ENCODE data around the gene LMX1B. TPM values are rescaled to one million over a fixed set of nuclear protein-coding genes. Genes with fewer than 3 reads are reported as not detected.
"Not testable (repeated sequence)": the region's sequence is repeated elsewhere in the genome, so short reads cannot be mapped to it uniquely, and the experiment has no call there.

The LMX1B gene
- total and polyA plus RNA-seq, 3 donors from 2014 or later: 2.8 to 7.6 (median 7.6) TPM

GRCh38 chr9:126723807-126724172 lies 110.1 kb downstream of the LMX1B start:
- Histone ChIP-seq H3K27me3 (no peaks in the 10 kb centered on the region), H3K36me3 (ENCODE audit: low read depth, missing control alignments) (no peaks in the 10 kb centered on the region), H3K27ac (no peak overlapping the region), H3K4me1 (peaks cover 3% of the 10 kb centered on the region), H3K4me3 (peak overlapping the region; percentile 55 to 72), H3K9me3 (no peaks in the 10 kb centered on the region)
- 38 to 43% methylated on average over 14 of the region's 14 CpGs for WGBS, 2 donors
- no peak for DNase-seq
- TF ChIP-seq POLR2A (IDR thresholded peaks at IDR 0.05) (no peak), CTCF (IDR thresholded peaks at IDR 0.05) (no peak)
- intact Hi-C loops (cut with DNase I; ENCODE audit: low total_unique reads): no loop called here

- Histone ChIP-seq H3K36me3 (ENCODE audit: low read depth, missing control alignments) (no peaks in the 10 kb centered on the region), H3K4me3 (no peak overlapping the region), H3K27me3 (no peaks in the 10 kb centered on the region), H3K4me1 (peaks cover 3% of the 10 kb centered on the region), H3K9me3 (no peaks in the 10 kb centered on the region), H3K27ac (no peak overlapping the region)
- TF ChIP-seq POLR2A (IDR thresholded peaks at IDR 0.05) (no peak), CTCF (IDR thresholded peaks at IDR 0.05) (no peak)
- DNase-seq: no peak
- intact Hi-C loops (cut with DNase I; ENCODE audit: low total_unique reads): no loop called here
- WGBS, 2 donors: 33 to 41% methylated on average over 6 of the region's 6 CpGs
Measured at GRCh38 chr9:126724226-126724625, 110.5 kb downstream of the LMX1B start.

- H3K9me3 ChIP-seq; H3K4me3 ChIP-seq; DNase-seq; intact Hi-C loops (cut with DNase I; ENCODE audit: low total_unique reads); H3K27ac ChIP-seq; H3K36me3 ChIP-seq (ENCODE audit: low read depth, missing control alignments); H3K27me3 ChIP-seq; H3K4me1 ChIP-seq: not testable (repeated sequence)
- WGBS, 2 donors: 80 to 87% methylated on average over 4 of the region's 4 CpGs
Measured at GRCh38 chr9:126725485-126725884, 111.8 kb downstream of the LMX1B start.

- H3K27ac ChIP-seq; DNase-seq; intact Hi-C loops (cut with DNase I; ENCODE audit: low total_unique reads); H3K27me3 ChIP-seq; H3K4me3 ChIP-seq; H3K9me3 ChIP-seq; H3K36me3 ChIP-seq (ENCODE audit: low read depth, missing control alignments); H3K4me1 ChIP-seq: not testable (repeated sequence)
- whole genome bisulfite sequencing, 2 donors: 92% methylated on average over 8 of the region's 8 CpGs
Measured at GRCh38 chr9:126728210-126728609, 114.5 kb downstream of the LMX1B start.

- H3K4me3 ChIP-seq; H3K36me3 ChIP-seq (ENCODE audit: low read depth, missing control alignments); intact Hi-C loops (cut with DNase I; ENCODE audit: low total_unique reads); H3K27ac ChIP-seq; DNase-seq; H3K4me1 ChIP-seq; H3K9me3 ChIP-seq; H3K27me3 ChIP-seq: not testable (repeated sequence)
- WGBS, 2 donors: 80 to 92% methylated on average over 1 to 8 of the region's 8 CpGs
Measured at GRCh38 chr9:126730592-126730991, 116.9 kb downstream of the LMX1B start.

- WGBS, 2 donors: 67 to 68% methylated on average over 3 of the region's 3 CpGs
- Histone ChIP-seq H3K36me3 (ENCODE audit: low read depth, missing control alignments) (no peaks in the 10 kb centered on the region), H3K27me3 (no peaks in the 10 kb centered on the region), H3K4me3 (peak overlapping the region in 1 of 2 donors; percentile 36), H3K9me3 (no peaks in the 10 kb centered on the region), H3K27ac (no peak overlapping the region), H3K4me1 (no peaks in the 10 kb centered on the region)
- intact Hi-C loops (cut with DNase I; ENCODE audit: low total_unique reads): no loop called here
- no peak for DNase-seq
- TF ChIP-seq CTCF (IDR thresholded peaks at IDR 0.05): no peak
- TF ChIP-seq POLR2A (IDR thresholded peaks at IDR 0.05): no peak
Measured at GRCh38 chr9:126733005-126733404, 119.3 kb downstream of the LMX1B start.
